HUES6 (cell line): Measurements from ENCODE around the gene ITFG1.
"Not testable (repeated sequence)": the region's sequence is repeated elsewhere in the genome, so short reads cannot be mapped to it uniquely, and the experiment has no call there.

Source experiments
- H3K27ac ChIP-seq: 2 replicates; pipeline ENCODE4 v1.7.0; 2013; ENCODE audit warnings: low read depth, mild to moderate bottlenecking, low read length, inconsistent platforms
- H3K27me3 ChIP-seq: 2 replicates; pipeline ENCODE4 v1.6.1; 2013; ENCODE audit warnings: low read length; ENCODE audit not compliant: control insufficient read depth, insufficient read depth
- H3K36me3 ChIP-seq: 2 replicates; pipeline ENCODE4 v1.6.1; 2013; ENCODE audit warnings: low read length; ENCODE audit not compliant: control insufficient read depth, insufficient read depth
- H3K4me1 ChIP-seq: 2 replicates; pipeline ENCODE4 v1.6.1; 2013; ENCODE audit warnings: low read length; ENCODE audit not compliant: control insufficient read depth, insufficient read depth
- H3K4me3 ChIP-seq: 2 replicates; pipeline ENCODE4 v1.5.1; 2013; ENCODE audit warnings: low read depth, low read length
- H3K9ac ChIP-seq: one replicate; pipeline ENCODE4 v1.6.1; 2013; ENCODE audit warnings: mild to moderate bottlenecking, low read length
- H3K9me3 ChIP-seq: 2 replicates; pipeline ENCODE4 v1.6.1; 2013; ENCODE audit warnings: low read depth, low read length; ENCODE audit not compliant: control insufficient read depth, insufficient read depth

Gene ITFG1

DNA sequence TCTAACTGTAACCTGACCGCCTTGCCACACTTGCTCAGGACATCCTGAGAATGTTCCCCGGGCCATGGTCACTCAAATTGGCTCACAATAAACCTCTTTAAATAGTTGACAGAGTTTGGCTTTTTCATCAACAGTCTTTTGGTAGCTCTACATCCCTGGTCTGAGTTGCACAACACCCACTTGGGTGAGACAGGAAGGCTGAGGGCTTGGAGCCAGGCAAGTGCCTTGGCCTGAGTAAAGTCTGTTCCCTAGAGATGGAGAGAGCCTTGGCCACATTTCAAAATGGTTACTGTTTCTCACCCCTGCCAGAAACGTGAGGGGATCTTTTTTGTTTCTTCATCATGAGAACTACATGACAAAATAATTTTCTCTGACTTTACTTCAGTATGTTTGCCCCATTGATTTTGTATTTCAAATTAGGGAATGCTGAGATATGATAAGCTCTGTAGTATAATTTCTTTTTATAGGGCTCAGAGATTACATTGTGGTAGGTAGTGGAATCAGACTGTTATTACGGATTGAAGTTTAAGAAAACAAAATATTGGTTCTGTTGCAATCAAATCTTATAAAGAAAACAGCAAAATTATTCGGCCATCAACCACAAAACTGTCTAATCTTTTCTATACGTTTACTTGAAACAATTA lies 263.2 kb downstream of the ITFG1 start:
- Histone ChIP-seq H3K9ac (no peak overlapping the region), H3K4me1 (peaks cover 5% of the 10 kb centered on the region; the same call in 1 of the 2 replicates), H3K27ac (no peak overlapping the region), H3K9me3 (no peaks in the 10 kb centered on the region; the same call in 1 of the 2 replicates), H3K27me3 (no peaks in the 10 kb centered on the region), H3K36me3 (no peaks in the 10 kb centered on the region), H3K4me3 (no peak overlapping the region)

DNA sequence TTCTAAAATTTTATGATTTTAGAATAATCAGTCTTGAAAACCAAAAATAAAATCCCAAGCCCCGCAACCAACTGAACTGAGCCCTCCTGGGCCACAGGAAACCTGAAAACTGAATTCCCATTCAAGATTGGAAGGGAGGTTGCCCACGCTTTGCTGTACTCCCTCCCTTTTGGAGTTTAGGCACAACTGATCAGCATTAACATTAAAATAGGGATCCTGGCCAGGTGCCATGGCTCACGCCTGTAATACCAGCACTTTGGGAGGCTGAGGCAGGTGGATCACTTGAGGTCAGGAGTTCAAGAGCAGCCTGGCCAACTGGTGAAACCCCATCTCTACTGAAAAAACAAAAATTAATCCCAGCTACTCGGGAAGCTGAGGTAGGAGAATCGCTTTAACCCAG lies 264.4 kb downstream of the ITFG1 start:
- no peaks in the 10 kb centered on the region for H3K27me3 ChIP-seq
- no peak overlapping the region for H3K9ac ChIP-seq
- H3K4me3 ChIP-seq: no peak overlapping the region
- H3K36me3 ChIP-seq: no peaks in the 10 kb centered on the region
- no peaks in the 10 kb centered on the region; the same call in 1 of the 2 replicates for H3K9me3 ChIP-seq
- peaks cover 5% of the 10 kb centered on the region; the same call in 1 of the 2 replicates for H3K4me1 ChIP-seq
- H3K27ac ChIP-seq: no peak overlapping the region

DNA sequence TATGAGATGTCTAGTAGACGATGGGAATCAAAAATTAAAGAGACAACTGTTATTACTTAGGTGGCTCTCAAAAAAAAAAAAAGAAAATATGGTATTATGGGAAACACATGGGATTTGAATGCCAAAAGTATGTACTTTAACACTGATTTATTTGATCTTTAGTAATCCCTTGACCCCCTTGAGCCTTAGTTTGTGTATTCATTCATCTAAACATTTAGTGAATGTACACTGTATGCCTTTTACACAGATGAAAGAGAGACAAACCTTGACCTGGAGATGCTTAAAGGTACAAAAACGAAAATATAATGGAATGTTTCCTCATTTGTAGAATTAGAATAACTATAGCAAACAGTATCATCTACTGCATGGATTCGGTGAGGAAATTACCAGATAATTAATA lies 278.5 kb downstream of the ITFG1 start:
- no peak overlapping the region for H3K4me3 ChIP-seq
- H3K27ac ChIP-seq: no peak overlapping the region
- H3K9ac ChIP-seq: no peak overlapping the region

DNA sequence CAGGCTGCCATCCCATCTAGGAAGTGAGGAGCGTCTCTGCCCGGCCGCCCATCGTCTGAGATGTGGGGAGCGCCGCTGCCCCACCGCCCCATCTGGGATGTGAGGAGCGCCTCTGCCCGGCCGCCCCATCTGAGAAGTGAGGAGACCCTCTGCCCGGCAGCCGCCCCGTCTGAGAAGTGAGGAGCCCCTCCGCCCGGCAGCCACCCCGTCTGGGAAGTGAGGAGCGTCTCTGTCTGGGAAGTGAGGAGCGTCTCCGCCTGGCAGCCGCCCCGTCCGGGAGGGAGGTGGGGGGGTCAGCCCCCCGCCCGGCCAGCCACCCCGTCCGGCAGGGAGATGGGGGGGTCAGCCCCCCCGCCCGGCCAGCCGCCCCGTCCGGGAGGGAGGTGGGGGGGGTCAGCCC lies 279.8 kb downstream of the ITFG1 start:
- H3K9me3 ChIP-seq: peaks cover 15% of the 10 kb centered on the region
- H3K27ac ChIP-seq, H3K9ac ChIP-seq, H3K27me3 ChIP-seq, H3K4me3 ChIP-seq, H3K36me3 ChIP-seq, H3K4me1 ChIP-seq: not testable (repeated sequence)

More for the DNA sequence above, 278.5 kb downstream of the ITFG1 start:
- peaks cover 15% of the 10 kb centered on the region for H3K9me3 ChIP-seq
- H3K36me3 ChIP-seq: no peaks in the 10 kb centered on the region
- no peaks in the 10 kb centered on the region for H3K27me3 ChIP-seq
- H3K4me1 ChIP-seq: no peaks in the 10 kb centered on the region

DNA sequence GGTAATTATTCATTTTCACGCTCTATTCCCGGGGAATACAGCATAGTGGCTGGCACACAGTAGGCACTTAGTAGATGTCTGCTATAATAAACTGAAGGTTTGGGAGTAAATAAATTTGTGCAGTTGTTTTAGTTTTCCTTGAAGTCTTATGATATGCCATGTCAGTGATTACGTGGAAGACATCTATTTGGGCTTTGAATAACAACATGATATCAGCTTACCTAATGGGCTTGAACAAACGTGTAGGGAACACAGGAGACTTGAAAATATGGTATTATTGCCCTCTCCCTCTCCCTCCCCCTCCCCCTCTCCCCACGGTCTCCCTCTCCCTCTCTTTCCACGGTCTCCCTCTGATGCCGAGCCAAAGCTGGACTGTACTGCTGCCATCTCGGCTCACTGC lies 280.8 kb downstream of the ITFG1 start:
- no peak overlapping the region for H3K27ac ChIP-seq
- H3K9ac ChIP-seq: no peak overlapping the region
- no peaks in the 10 kb centered on the region for H3K4me1 ChIP-seq
- no peaks in the 10 kb centered on the region for H3K27me3 ChIP-seq
- H3K9me3 ChIP-seq: peaks cover 15% of the 10 kb centered on the region
- H3K36me3 ChIP-seq: no peaks in the 10 kb centered on the region
- H3K4me3 ChIP-seq: no peak overlapping the region

DNA sequence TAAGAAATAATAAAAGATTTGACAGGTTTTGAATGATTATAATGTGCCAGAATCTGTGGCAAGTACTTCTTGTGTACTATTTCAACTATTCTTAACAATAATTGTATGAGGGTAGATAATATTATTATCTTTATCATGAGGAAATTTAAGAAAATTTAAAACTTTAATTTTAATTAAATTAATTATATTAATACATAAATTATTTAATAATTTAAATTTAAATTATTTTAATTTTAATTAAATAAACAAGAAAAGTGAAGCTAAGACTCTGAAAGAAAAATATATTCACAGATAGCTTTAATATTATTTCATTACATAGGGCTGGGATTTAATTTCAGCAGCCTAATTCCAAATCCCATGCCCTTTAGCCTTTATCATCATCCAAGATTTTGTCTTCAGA lies 285.7 kb downstream of the ITFG1 start:
- Histone ChIP-seq H3K27ac (no peak overlapping the region), H3K4me3 (no peak overlapping the region), H3K9me3 (peaks cover 7% of the 10 kb centered on the region), H3K27me3 (no peaks in the 10 kb centered on the region), H3K36me3 (no peaks in the 10 kb centered on the region), H3K4me1 (no peaks in the 10 kb centered on the region), H3K9ac (no peak overlapping the region)

DNA sequence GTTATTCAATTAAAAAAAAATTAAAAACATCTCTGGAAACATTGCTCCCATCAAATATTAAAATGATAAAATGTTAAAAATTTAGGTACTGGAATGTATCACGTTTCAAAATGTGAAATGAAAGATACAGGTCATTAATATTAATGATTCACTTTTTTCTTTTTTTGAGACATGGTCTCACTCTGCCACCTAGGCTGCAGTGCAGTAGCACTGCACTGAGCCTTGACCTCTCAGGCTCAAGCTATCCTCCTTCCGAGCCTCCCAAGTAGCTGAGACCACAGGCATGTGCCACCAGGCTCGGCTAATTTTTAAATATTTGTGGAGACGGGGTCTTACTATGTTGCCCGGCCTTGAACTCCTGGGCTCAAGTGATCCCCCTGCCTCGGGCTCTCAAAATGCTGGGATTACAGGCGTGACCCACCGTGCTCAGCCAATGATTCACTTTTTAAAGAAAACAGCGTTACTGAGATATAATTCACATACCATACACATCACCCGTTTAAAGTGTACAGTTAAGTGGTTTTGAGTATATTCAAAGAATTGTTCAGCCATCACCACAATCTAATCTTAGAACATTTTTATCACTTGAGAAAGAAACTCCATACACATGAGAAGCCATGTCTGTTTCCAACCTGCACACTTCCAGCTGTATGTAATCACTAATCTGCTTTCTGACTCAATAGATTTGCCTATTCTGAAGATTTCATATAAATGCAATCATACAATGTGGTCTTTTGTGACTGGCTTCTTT lies 298.0 kb downstream of the ITFG1 start:
- no peak overlapping the region for H3K9ac ChIP-seq
- no peaks in the 10 kb centered on the region for H3K36me3 ChIP-seq
- H3K4me3 ChIP-seq: no peak overlapping the region

DNA sequence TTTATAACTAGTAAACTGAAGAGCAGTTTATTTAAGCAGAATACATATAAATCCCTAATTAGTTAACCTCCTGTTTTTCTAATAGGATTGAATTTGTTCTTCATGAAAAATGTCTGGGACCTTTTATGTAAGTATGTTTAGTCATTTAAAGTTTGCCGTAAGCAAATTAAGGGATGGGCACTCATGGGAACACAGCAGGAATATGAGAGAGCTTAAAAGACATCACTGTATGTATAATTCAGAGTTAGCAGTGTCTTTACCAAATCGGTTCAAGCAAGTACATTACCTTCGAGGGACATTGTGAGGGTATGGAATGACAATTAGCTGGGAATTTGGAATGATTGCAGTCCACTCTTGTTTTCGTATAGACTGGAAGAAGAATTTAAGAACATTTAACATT lies 299.4 kb downstream of the ITFG1 start:
- H3K4me3 ChIP-seq: no peak overlapping the region

More for the DNA sequence above, 298.0 kb downstream of the ITFG1 start:
- no peaks in the 10 kb centered on the region for H3K27me3 ChIP-seq
- peaks cover 14% of the 10 kb centered on the region for H3K4me1 ChIP-seq
- H3K9me3 ChIP-seq: no peaks in the 10 kb centered on the region
- H3K27ac ChIP-seq: no peak overlapping the region

DNA sequence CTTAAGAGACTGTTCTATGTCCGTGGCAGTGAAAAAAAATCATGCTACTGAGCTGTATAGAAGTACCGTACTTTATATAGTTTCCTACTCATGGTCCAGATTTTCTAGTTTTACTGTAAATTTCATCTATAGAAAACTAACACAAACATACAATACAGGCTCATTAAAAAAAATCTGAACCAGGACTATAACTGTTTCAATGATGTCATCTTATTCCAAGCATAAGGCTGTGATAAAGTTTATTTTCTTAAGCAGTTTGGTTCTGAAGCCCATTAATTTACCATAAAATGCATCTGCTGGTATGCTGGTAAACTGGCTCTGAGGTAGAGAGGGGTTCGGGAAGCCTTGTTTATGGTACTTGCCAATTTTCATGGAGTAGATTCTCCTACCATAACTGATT lies 300.4 kb downstream of the ITFG1 start:
- peaks cover 3% of the 10 kb centered on the region; the same call in 1 of the 2 replicates for H3K36me3 ChIP-seq
- no peak overlapping the region for H3K4me3 ChIP-seq
- no peaks in the 10 kb centered on the region; the same call in 1 of the 2 replicates for H3K4me1 ChIP-seq
- no peaks in the 10 kb centered on the region for H3K27me3 ChIP-seq
- no peak overlapping the region for H3K27ac ChIP-seq
- no peak overlapping the region for H3K9ac ChIP-seq
- H3K9me3 ChIP-seq: no peaks in the 10 kb centered on the region

More for the DNA sequence above, 299.4 kb downstream of the ITFG1 start:
- H3K27me3 ChIP-seq: no peaks in the 10 kb centered on the region
- H3K9ac ChIP-seq: no peak overlapping the region
- peaks cover 3% of the 10 kb centered on the region; the same call in 1 of the 2 replicates for H3K36me3 ChIP-seq
- no peaks in the 10 kb centered on the region for H3K9me3 ChIP-seq
- H3K27ac ChIP-seq: no peak overlapping the region
- H3K4me1 ChIP-seq: peaks cover 3% of the 10 kb centered on the region; the same call in 1 of the 2 replicates

DNA sequence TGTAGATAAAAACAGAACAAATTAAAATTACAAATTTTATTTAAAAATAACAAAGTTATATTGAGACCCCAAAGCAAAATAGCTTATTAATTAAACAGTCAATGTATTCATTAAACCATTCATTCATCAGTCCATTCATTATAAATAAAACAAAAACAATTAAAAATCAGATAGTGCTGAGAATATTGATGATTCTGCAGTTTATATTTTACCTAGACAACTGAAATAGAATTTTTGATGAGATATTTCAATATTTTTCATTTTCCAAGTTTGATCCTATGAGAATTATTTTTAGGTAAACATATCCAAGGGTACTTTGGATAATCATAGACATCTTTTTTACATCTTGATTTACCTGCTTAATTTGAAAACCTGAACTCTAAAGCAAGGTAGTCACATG lies 301.9 kb downstream of the ITFG1 start:
- Histone ChIP-seq H3K27ac (no peak overlapping the region), H3K36me3 (peaks cover 5% of the 10 kb centered on the region; the same call in 1 of the 2 replicates), H3K9ac (no peak overlapping the region), H3K4me1 (no peaks in the 10 kb centered on the region), H3K4me3 (no peak overlapping the region), H3K9me3 (peaks cover 2% of the 10 kb centered on the region; the same call in 1 of the 2 replicates), H3K27me3 (no peaks in the 10 kb centered on the region)

DNA sequence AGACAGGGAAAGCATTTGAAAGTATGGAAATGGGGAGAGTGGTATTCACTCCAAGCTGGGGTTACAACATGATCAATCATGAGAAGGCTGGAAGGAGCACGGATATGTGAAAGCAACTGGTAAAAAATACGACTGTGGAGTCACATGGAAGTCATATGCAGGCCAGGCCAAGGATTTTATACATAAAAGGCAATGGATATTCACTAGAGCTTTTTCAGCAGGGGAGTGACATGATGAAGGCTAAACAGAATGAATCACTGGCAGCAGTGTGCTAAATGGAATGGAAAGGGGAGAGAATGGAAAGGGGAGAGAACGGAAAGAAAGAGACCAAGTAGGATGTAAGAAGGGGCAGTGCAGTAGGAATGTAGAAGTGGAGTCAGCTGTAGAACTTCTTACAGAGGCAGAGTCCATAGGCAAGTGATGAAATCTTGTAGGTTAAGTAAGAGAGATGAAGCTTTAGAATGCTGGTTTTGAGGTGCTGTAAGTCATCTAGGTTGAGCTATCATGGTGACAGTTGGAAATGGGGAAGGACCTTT lies 304.1 kb downstream of the ITFG1 start:
- Histone ChIP-seq H3K9me3 (peaks cover 21% of the 10 kb centered on the region), H3K36me3 (peaks cover 16% of the 10 kb centered on the region), H3K4me1 (no peaks in the 10 kb centered on the region), H3K9ac (no peak overlapping the region), H3K27me3 (no peaks in the 10 kb centered on the region), H3K27ac (no peak overlapping the region), H3K4me3 (no peak overlapping the region)
